OCI-LY7 (cell line): ENCODE data around the gene CFAP61. TPM values are rescaled to one million over a fixed set of nuclear protein-coding genes. Genes with fewer than 3 reads are reported as not detected.

Experiments
- BruUV-seq: library from RNA; stranded (reverse); fragments of 400-500 nt; replicated peaks from 2 replicates; lab custom pipeline; 2021; lab: Mats Ljungman, UMichigan
- CTCF ChIA-PET: fragments of 300-600 bp; sonication (Branson Sonifier 250); formaldehyde crosslinking; loops from one replicate; lab custom pipeline; 2022; ENCODE audit warnings: antibody characterized with exemption; ENCODE audit not compliant: unreplicated experiment; lab: Charles Lee
- POLR2A ChIA-PET: fragments of 300-600 bp; sonication (Branson Sonifier 250); formaldehyde crosslinking; loops from one replicate; lab custom pipeline; 2022; ENCODE audit warnings: antibody characterized with exemption; lab: Charles Lee
- DNase-seq: peaks from one replicate; pipeline ENCODE4 v3.0.0-alpha.2; 2015; ENCODE audit warnings: low spot score
- H2AFZ ChIP-seq: fragments of 200-600 bp; sonication (generic), shearing (Covaris generic); 2 replicates; pipeline ENCODE4 v1.6.1; 2014; ENCODE audit warnings: mild to moderate bottlenecking, antibody characterized with exemption, low read length, moderate library complexity
- H3K27ac ChIP-seq: fragments of 200-600 bp; sonication (generic); 2 replicates; pipeline ENCODE4 v1.5.1; 2014; ENCODE audit warnings: mixed run types, low read depth, mild to moderate bottlenecking, moderate library complexity, low read length, inconsistent platforms; ENCODE audit not compliant: poor library complexity, severe bottlenecking
- H3K36me3 ChIP-seq: fragments of 200-600 bp; sonication (generic); 2 replicates; pipeline ENCODE4 v1.6.1; 2014; ENCODE audit warnings: mild to moderate bottlenecking, antibody characterized with exemption, low read length, moderate library complexity, mixed read lengths; ENCODE audit not compliant: insufficient read depth
- H3K4me1 ChIP-seq: fragments of 200-600 bp; sonication (generic); 2 replicates; pipeline ENCODE4 v1.5.1; 2014; ENCODE audit warnings: mild to moderate bottlenecking, low read length; ENCODE audit not compliant: insufficient read depth, poor library complexity, severe bottlenecking
- H3K4me2 ChIP-seq: fragments of 200-600 bp; sonication (generic); 2 replicates; pipeline ENCODE4 v1.6.1; 2014; ENCODE audit warnings: mild to moderate bottlenecking, low read length
- H3K4me3 ChIP-seq: fragments of 200-600 bp; sonication (generic); 2 replicates; pipeline ENCODE4 v1.5.1; 2014; ENCODE audit warnings: mild to moderate bottlenecking, low read depth, low read length; ENCODE audit not compliant: poor library complexity, severe bottlenecking
- H3K79me2 ChIP-seq: fragments of 200-600 bp; sonication (generic); 2 replicates; pipeline ENCODE4 v1.6.1; 2016; ENCODE audit warnings: low read depth, mild to moderate bottlenecking, low read length, moderate library complexity, mixed read lengths; ENCODE audit not compliant: insufficient read depth
- H3K9me2 ChIP-seq: fragments of 200-600 bp; sonication (generic); 2 replicates; pipeline ENCODE4 v1.6.1; 2016; ENCODE audit warnings: mild to moderate bottlenecking, low read length, mixed read lengths; ENCODE audit not compliant: insufficient read depth
- H3K9me3 ChIP-seq: fragments of 200-600 bp; sonication (generic); 2 replicates; pipeline ENCODE4 v1.6.1; 2014; ENCODE audit warnings: mild to moderate bottlenecking, mixed run types, low read length, mixed read lengths
- H4K20me1 ChIP-seq: fragments of 200-600 bp; sonication (generic); 2 replicates; pipeline ENCODE4 v1.6.1; 2014; ENCODE audit warnings: mild to moderate bottlenecking, antibody characterized with exemption, low read length, moderate library complexity, mixed read lengths; ENCODE audit not compliant: insufficient read depth
- CTCF ChIP-seq: fragments of 200-600 bp; sonication (generic); conservative IDR thresholded peaks from 2 replicates; pipeline ENCODE4 v1.5.1; 2014; ENCODE audit warnings: mild to moderate bottlenecking, antibody characterized with exemption, low read length, moderate library complexity, mixed read lengths
- EZH2phosphoT487 ChIP-seq: fragments of 200-600 bp; sonication (generic); IDR thresholded peaks from 2 replicates; pipeline ENCODE4 v1.6.1; 2018; ENCODE audit warnings: low read depth, borderline replicate concordance, mild to moderate bottlenecking, mixed run types, antibody characterized with exemption, low read length, moderate library complexity, mixed read lengths
- intact Hi-C: fragments of 100-400 bp; cut with micrococcal nuclease; formaldehyde crosslinking; loops from one replicate; pipeline ENCODE4 v1.10.0; 2022; ENCODE audit not compliant: unreplicated experiment
- total RNA-seq, 2 experiments: library from RNA; depleted of rRNA in 1 of 2; stranded (reverse); fragments of >200 nt in 1 of 2; shearing (Covaris generic) in 1 of 2; gene quantifications; 2 replicates each; pipeline ENCODE4 v1.2.3, GENCODE V29; 2014 to 2022

CFAP61 gene
- total RNA-seq, 2 experiments from 2014 or later, result 0.06 TPM; not detected in 1

- intact Hi-C loops, result no loop called here
- Histone ChIP-seq H2AFZ (no peak overlapping the region), H3K4me2 (no peak overlapping the region), H3K36me3 (no peaks in the 10 kb centered on the region), H3K9me2 (no peaks in the 10 kb centered on the region), H4K20me1 (no peaks in the 10 kb centered on the region), H3K4me3 (no peak overlapping the region), H3K9me3 (no peaks in the 10 kb centered on the region), H3K4me1 (no peaks in the 10 kb centered on the region), H3K27ac (no peak overlapping the region), H3K79me2 (no peaks in the 10 kb centered on the region)
- ChIA-PET POLR2A (no interaction called here), CTCF (no interaction called here)
- TF ChIP-seq CTCF (no peak), EZH2phosphoT487 (no peak)
- DNase-seq, result no peak
- no TSS peak for BruUV-seq
These were observed 221.0 kb downstream of the CFAP61 start for GRCh38 chr20:20273286-20273685.

GRCh38 chr20:20274821-20275220, 222.5 kb downstream of the CFAP61 start:
- intact Hi-C loops, result no loop called here
- H3K27ac ChIP-seq, result no peak overlapping the region
- no peak overlapping the region for H3K4me3 ChIP-seq
- TF ChIP-seq CTCF (no peak), EZH2phosphoT487 (no peak)
- ChIA-PET CTCF (no interaction called here), POLR2A (no interaction called here)
- BruUV-seq, result no TSS peak
- H2AFZ ChIP-seq, result no peak overlapping the region
- H3K4me1 ChIP-seq, result no peaks in the 10 kb centered on the region
- no peak for DNase-seq
- H3K9me3 ChIP-seq, result no peaks in the 10 kb centered on the region
- no peaks in the 10 kb centered on the region for H3K9me2 ChIP-seq
- no peaks in the 10 kb centered on the region for H3K36me3 ChIP-seq
- no peak overlapping the region for H3K4me2 ChIP-seq
- no peaks in the 10 kb centered on the region for H4K20me1 ChIP-seq
- H3K79me2 ChIP-seq, result no peaks in the 10 kb centered on the region

DNA sequence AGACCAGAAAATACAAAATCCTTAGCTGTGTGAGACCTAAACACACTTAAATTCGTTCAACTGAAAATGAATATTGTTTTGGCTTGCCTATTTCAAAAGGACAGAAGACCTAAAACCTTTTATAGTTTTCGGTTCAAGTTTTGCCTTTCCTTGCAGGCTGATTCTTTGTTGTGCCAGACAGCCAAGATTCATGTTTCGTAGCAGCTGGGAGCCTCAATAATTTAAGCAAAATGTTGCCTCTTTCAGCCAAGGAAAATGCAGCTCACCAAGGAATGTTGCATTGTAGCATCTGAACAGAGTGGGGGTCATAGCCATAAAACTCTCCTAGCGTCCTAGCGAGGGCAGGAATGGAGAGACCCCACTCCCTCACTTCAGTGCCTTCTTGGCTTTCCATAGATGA, 223.3 kb downstream of the CFAP61 start:
- CTCF ChIA-PET, result no interaction called here

More for the DNA sequence above, 223.3 kb downstream of the CFAP61 start:
- Histone ChIP-seq H3K4me2 (no peak overlapping the region), H3K9me2 (no peaks in the 10 kb centered on the region), H3K36me3 (no peaks in the 10 kb centered on the region), H3K27ac (no peak overlapping the region), H3K4me1 (no peaks in the 10 kb centered on the region), H3K4me3 (no peak overlapping the region), H4K20me1 (no peaks in the 10 kb centered on the region), H3K79me2 (no peaks in the 10 kb centered on the region), H2AFZ (no peak overlapping the region), H3K9me3 (no peaks in the 10 kb centered on the region)
- intact Hi-C loops, result no loop called here
- POLR2A ChIA-PET, result no interaction called here
- no peak for TF ChIP-seq CTCF
- no peak for TF ChIP-seq EZH2phosphoT487
- no peak for DNase-seq
- no TSS peak for BruUV-seq
